Measurements from ENCODE around the gene IGF2BP3. TPM values are rescaled to one million over a fixed set of nuclear protein-coding genes. Genes with fewer than 3 reads are reported as not detected.
A peak's percentile ranks its signal among the peaks of the same experiment; 100 is the strongest.

The IGF2BP3 gene
- total RNA-seq, 3 donors from 2014 or later = 0.59 to 3.5 TPM; not detected in 1

DNA sequence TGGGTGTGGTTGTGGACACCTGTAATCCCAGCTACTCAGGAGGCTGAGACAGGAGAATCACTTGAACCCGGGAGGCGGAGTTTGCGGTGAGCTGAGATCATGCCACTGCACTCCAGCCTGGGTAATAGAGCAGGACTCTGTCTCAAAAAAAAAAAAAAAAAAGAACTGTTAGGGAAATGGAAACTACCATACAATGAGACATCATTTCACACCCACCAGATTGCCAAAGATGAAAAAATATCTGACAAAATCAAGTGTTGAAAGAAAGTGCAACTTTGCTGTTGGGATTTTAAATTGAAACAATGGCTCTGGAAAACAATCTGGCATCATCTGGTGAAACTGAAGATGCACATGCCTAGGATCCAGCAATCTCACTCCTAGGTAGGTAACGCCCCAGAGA lies 187.2 kb downstream of the IGF2BP3 start:
- H3K36me3 ChIP-seq = no peaks in the 10 kb centered on the region
- H3K4me1 ChIP-seq = no peaks in the 10 kb centered on the region
- no peak overlapping the region for H3K4me3 ChIP-seq
- intact Hi-C loops (cut with DNase I; ENCODE audit: low total_unique reads) = no loop called here
- H3K27ac ChIP-seq = no peak overlapping the region
- no peaks in the 10 kb centered on the region for H3K27me3 ChIP-seq
- DNase-seq (ENCODE audit: low spot score in 2 of 2) = no peak
- TF ChIP-seq, protein P1, sequence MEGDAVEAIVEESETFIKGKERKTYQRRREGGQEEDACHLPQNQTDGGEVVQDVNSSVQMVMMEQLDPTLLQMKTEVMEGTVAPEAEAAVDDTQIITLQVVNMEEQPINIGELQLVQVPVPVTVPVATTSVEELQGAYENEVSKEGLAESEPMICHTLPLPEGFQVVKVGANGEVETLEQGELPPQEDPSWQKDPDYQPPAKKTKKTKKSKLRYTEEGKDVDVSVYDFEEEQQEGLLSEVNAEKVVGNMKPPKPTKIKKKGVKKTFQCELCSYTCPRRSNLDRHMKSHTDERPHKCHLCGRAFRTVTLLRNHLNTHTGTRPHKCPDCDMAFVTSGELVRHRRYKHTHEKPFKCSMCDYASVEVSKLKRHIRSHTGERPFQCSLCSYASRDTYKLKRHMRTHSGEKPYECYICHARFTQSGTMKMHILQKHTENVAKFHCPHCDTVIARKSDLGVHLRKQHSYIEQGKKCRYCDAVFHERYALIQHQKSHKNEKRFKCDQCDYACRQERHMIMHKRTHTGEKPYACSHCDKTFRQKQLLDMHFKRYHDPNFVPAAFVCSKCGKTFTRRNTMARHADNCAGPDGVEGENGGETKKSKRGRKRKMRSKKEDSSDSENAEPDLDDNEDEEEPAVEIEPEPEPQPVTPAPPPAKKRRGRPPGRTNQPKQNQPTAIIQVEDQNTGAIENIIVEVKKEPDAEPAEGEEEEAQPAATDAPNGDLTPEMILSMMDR (IDR thresholded peaks at IDR 0.05) = no peak
- TF ChIP-seq POLR2A (IDR thresholded peaks at IDR 0.05) = no peak
- no peak for TF ChIP-seq POLR2AphosphoS5 (IDR thresholded peaks at IDR 0.05)
- H3K9me3 ChIP-seq = no peaks in the 10 kb centered on the region

DNA sequence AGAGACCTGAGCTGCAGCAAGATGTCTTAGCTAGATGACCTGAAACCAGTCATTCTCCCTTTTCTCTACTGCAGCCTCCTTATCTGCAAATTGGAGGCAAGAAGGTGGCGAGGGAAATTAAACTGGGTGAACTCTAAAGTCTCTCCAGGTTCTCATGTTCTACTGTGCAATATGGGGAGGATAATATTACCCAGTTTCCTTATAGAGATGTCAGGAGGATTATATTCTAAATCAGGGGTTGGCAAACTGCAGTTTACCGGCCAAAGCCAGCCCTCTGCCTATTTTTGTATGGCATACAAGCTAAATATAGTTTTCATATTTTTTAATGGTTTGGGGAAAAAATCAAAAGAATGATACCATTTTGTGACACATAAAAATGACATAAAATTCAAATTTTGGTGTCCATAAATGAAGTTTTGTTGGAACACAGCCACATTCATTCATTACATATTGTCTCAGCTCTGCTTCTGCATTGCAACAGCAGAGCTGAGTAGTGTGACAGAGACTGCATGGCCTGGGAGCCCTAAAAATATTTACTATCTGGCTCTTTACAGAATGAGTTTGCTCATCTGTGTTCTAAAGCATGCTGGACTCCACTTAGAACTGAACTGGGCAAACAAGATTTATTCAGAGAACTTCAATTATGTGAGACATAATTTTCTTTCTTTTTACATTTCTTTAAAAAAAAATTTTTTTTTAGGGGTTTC lies 190.3 kb downstream of the IGF2BP3 start:
- H3K27me3 ChIP-seq = no peaks in the 10 kb centered on the region
- H3K27ac ChIP-seq = no peak overlapping the region
- intact Hi-C loops (cut with DNase I; ENCODE audit: low total_unique reads) = no loop called here
- no peaks in the 10 kb centered on the region for H3K36me3 ChIP-seq
- no peak overlapping the region for H3K4me3 ChIP-seq
- H3K4me1 ChIP-seq = no peaks in the 10 kb centered on the region
- TF ChIP-seq POLR2AphosphoS5 (IDR thresholded peaks at IDR 0.05) (no peak), POLR2A (IDR thresholded peaks at IDR 0.05) (no peak)
- TF ChIP-seq, protein P1 (IDR thresholded peaks at IDR 0.05) = no peak
- no peaks in the 10 kb centered on the region for H3K9me3 ChIP-seq
- no peak for DNase-seq (ENCODE audit: low spot score in 2 of 2)

DNA sequence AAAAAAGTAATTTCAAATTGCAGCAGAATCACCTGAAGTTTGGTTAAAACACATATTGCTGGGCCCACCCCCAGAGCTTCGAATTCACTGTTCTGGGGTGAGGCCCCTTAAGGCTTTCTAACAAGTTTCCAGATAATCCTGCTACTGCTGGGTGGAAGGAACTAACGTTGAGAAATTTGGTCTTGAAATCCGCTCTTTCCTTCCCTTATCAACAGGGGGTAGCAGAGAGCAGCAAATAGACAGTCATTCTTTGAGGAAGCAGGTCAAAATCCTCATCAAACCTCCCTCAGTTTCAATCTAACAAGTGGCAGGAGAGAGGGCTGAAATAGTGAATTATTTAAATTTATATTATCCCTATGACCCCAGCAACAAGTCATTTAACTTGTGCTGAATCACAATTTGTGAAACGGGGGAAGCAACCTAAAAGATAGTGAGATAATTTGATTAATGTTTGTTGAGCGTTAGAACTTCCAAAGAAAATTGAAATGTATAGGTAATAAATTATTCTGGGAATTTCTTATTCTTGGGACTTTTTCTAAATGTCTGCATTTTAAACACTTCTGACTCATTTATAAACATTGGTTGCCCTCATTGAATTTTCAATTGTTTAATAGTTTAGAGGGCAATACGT lies 192.8 kb downstream of the IGF2BP3 start:
- no peaks in the 10 kb centered on the region for H3K4me1 ChIP-seq
- no peak for DNase-seq (ENCODE audit: low spot score in 2 of 2)
- intact Hi-C loops (cut with DNase I; ENCODE audit: low total_unique reads) = no loop called here
- no peak overlapping the region for H3K4me3 ChIP-seq
- TF ChIP-seq, protein P1 (IDR thresholded peaks at IDR 0.05) = peak; percentile 31 to 64 (median 55)
- no peak for TF ChIP-seq POLR2AphosphoS5 (IDR thresholded peaks at IDR 0.05)
- no peaks in the 10 kb centered on the region for H3K9me3 ChIP-seq
- no peak overlapping the region for H3K27ac ChIP-seq
- no peaks in the 10 kb centered on the region for H3K36me3 ChIP-seq
- no peaks in the 10 kb centered on the region for H3K27me3 ChIP-seq

DNA sequence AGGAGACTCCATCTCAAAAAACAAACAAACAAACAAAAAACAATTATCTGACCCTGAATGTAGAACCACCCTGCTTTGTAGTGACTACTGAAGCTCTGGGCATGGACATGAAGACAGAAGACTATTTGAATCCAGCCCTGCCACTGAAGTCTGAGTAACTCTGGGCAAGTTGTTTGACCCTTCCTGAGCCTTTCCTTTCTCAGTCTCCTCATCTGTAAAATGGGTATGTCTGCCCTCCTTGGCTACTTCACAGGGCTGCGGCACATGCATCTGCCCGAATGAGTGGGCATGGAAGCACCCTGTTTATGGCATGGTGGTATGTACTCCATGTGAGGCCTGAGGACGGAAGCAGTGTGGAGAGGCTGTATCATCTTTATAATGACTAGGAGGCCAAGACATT lies 193.3 kb downstream of the IGF2BP3 start:
- intact Hi-C loops (cut with DNase I; ENCODE audit: low total_unique reads) = no loop called here
- H3K27me3 ChIP-seq = no peaks in the 10 kb centered on the region
- DNase-seq (ENCODE audit: low spot score in 2 of 2) = no peak
- no peaks in the 10 kb centered on the region for H3K9me3 ChIP-seq
- no peaks in the 10 kb centered on the region for H3K4me1 ChIP-seq
- no peak overlapping the region for H3K4me3 ChIP-seq
- TF ChIP-seq POLR2AphosphoS5 (IDR thresholded peaks at IDR 0.05) = no peak
- TF ChIP-seq POLR2A (IDR thresholded peaks at IDR 0.05) = no peak
- TF ChIP-seq, protein P1 (IDR thresholded peaks at IDR 0.05) = no peak
- no peak overlapping the region for H3K27ac ChIP-seq
- H3K36me3 ChIP-seq = no peaks in the 10 kb centered on the region

DNA sequence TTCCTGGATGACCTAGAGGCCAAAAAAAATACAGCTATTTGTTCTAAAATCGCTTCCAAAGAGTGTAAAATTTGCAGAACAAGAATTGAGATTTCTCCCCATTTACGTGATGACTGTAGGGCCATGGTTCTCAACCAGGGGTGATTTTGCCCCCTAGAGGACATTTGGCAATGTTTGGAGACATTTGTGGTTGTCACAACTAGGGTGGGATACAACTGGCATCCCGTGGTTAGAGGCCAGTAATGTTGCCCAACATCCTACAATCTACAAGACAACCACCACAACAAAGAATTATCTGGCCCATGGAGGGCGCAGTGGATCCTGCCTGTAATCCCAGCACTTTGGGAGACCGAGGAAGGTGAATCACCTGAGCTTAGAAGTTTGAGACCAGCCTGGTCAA lies 193.9 kb downstream of the IGF2BP3 start:
- H3K4me1 ChIP-seq = no peaks in the 10 kb centered on the region
- TF ChIP-seq POLR2A (IDR thresholded peaks at IDR 0.05) (no peak), POLR2AphosphoS5 (IDR thresholded peaks at IDR 0.05) (no peak)
- TF ChIP-seq, protein P1 (IDR thresholded peaks at IDR 0.05) = no peak
- H3K27me3 ChIP-seq = no peaks in the 10 kb centered on the region
- no peak overlapping the region for H3K27ac ChIP-seq
- DNase-seq (ENCODE audit: low spot score in 2 of 2) = no peak
- intact Hi-C loops (cut with DNase I; ENCODE audit: low total_unique reads) = no loop called here
- H3K4me3 ChIP-seq = no peak overlapping the region
- no peaks in the 10 kb centered on the region for H3K9me3 ChIP-seq
- H3K36me3 ChIP-seq = no peaks in the 10 kb centered on the region

Data from breast epithelium (tissue), 4 donors.